ENCODE results near the gene FGA.
"Not testable (repeated sequence)": the region's sequence is repeated elsewhere in the genome, so short reads cannot be mapped to it uniquely, and the experiment has no call there.

Gene FGA

DNA sequence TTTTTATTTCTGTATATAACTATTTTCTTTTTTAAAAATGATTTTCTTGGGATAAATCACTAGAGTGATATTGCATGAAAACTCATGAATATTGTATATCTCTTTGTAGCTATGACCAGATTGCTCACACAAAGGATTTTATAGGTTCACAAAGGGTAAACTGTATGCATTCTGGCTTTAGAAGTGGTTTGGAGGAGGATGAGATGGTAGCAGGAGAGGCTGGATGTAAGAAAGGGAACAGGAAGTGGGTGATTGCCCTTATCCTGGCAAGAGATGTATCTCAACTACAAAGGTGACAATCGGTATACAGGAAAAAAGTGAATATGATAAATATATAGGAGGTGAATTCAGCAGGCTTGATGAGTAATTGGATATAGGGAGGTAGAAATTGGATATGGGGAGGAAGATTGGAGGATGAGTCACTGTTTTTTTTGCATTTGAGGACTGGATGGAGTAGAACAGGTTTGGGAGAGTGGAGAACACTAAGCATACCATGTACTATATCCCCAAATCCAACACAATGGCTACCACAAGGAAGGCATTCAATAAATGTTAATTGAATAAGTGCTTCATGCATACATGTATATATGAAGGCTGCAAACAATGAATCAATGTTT is 12.0 kb upstream of the FGA start:
- TF ChIP-seq ZC3H10 (CRISPR knock-in tag; IDR thresholded peaks at IDR 0.05) (no peak), CREB5 (CRISPR knock-in tag; IDR thresholded peaks at IDR 0.05; ENCODE audit: low read depth) (no peak), ZNF8 (CRISPR knock-in tag; IDR thresholded peaks at IDR 0.05) (no peak), TCF4 (CRISPR knock-in tag; IDR thresholded peaks at IDR 0.05; ENCODE audit: borderline replicate concordance) (no peak), ZNF565 (CRISPR knock-in tag; conservative IDR thresholded peaks at IDR 0.05; ENCODE audit: low read depth) (no peak), ZNF70 (CRISPR knock-in tag; IDR thresholded peaks at IDR 0.05) (no peak)
- ATAC-seq: no peak

- no peak for ATAC-seq
- no peak for TF ChIP-seq TOX (CRISPR knock-in tag; IDR thresholded peaks at IDR 0.05; ENCODE audit: borderline replicate concordance)
- TF ChIP-seq, protein P1, sequence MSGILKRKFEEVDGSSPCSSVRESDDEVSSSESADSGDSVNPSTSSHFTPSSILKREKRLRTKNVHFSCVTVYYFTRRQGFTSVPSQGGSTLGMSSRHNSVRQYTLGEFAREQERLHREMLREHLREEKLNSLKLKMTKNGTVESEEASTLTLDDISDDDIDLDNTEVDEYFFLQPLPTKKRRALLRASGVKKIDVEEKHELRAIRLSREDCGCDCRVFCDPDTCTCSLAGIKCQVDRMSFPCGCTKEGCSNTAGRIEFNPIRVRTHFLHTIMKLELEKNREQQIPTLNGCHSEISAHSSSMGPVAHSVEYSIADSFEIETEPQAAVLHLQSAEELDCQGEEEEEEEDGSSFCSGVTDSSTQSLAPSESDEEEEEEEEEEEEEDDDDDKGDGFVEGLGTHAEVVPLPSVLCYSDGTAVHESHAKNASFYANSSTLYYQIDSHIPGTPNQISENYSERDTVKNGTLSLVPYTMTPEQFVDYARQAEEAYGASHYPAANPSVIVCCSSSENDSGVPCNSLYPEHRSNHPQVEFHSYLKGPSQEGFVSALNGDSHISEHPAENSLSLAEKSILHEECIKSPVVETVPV (CRISPR knock-in tag; IDR thresholded peaks at IDR 0.05): no peak
- no peak for TF ChIP-seq CSDC2 (CRISPR knock-in tag; IDR thresholded peaks at IDR 0.05)
- TF ChIP-seq TSHZ2 (CRISPR knock-in tag; IDR thresholded peaks at IDR 0.05): no peak
- TF ChIP-seq CREB5 (CRISPR knock-in tag; IDR thresholded peaks at IDR 0.05; ENCODE audit: low read depth): no peak
- no peak for TF ChIP-seq OSR1 (CRISPR knock-in tag; IDR thresholded peaks at IDR 0.05)
- no peak for TF ChIP-seq BACH2 (CRISPR knock-in tag; IDR thresholded peaks at IDR 0.05; ENCODE audit: borderline replicate concordance)
- no peak for TF ChIP-seq ZNF565 (CRISPR knock-in tag; conservative IDR thresholded peaks at IDR 0.05; ENCODE audit: low read depth)
Measured at GRCh38 chr4:154597798-154598774, 7.5 kb upstream of the FGA start.

DNA sequence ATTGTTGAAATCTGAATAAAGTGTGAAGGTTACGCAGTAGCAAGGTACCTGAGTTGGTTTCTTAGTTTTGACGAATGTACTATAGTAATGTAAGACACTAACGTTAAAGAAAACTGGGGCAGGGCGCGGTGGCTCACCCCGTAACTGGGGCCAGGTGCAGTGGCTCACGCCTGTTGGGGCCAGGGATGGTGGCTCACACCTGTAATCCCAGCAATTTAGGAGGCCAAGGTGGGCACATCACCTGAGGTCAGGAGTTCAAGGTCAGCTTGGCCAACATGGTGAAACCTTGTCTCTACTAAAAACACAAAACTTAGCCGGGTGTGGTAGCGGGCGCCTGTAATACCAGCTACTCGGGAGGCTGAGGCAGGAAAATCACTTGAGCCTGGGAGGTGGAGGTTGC is 6.7 kb upstream of the FGA start:
- ATAC-seq: not testable (repeated sequence)

DNA sequence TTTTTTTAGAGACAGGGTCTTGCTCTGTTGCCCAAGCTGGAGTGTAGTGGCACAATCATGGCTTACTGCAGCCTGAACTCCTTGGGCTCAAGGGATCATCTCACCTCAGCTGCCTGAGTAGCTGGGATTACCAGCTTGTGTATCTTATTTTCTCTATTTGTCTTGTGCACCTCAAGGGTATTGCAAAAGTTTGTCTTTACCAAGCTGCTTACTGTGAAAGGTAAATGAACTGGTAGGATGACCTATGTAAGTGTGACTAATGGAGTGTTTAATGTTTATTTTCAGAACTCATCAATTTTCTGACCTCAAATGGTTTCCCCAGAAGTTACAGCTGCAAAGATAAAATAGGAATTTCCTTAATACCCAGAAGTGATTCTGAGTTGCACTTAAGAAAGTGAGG is 5.3 kb upstream of the FGA start:
- no peak for TF ChIP-seq ZFP30 (CRISPR knock-in tag; IDR thresholded peaks at IDR 0.05)
- ATAC-seq: no peak

GRCh38 chr4:154594343-154594742 is 3.8 kb upstream of the FGA start:
- not testable (repeated sequence) for ATAC-seq

- no peak for TF ChIP-seq TOX (CRISPR knock-in tag; IDR thresholded peaks at IDR 0.05; ENCODE audit: borderline replicate concordance)
- TF ChIP-seq ZNF70 (CRISPR knock-in tag; IDR thresholded peaks at IDR 0.05): no peak
- TF ChIP-seq ARNTL (CRISPR knock-in tag; IDR thresholded peaks at IDR 0.05; ENCODE audit: borderline replicate concordance, low read depth): no peak
- no peak for TF ChIP-seq GLIS3 (CRISPR knock-in tag; IDR thresholded peaks at IDR 0.05)
- no peak for TF ChIP-seq RARB (CRISPR knock-in tag; IDR thresholded peaks at IDR 0.05)
- TF ChIP-seq, protein P1 (CRISPR knock-in tag; IDR thresholded peaks at IDR 0.05): no peak
- TF ChIP-seq CSDC2 (CRISPR knock-in tag; IDR thresholded peaks at IDR 0.05): no peak
- TF ChIP-seq CREB5 (CRISPR knock-in tag; IDR thresholded peaks at IDR 0.05; ENCODE audit: low read depth): no peak
- TF ChIP-seq PATZ1 (CRISPR knock-in tag; IDR thresholded peaks at IDR 0.05; ENCODE audit: borderline replicate concordance): no peak
- no peak for ATAC-seq
Measured at GRCh38 chr4:154593868-154594267, 3.3 kb upstream of the FGA start.

Measured in SK-N-SH treated with all-trans-retinoic acid at 6 μM for 48 hours (cell line).